Stimulated activated naive B cell treated with anti-CD40 and anti-IgM and Interleukin-4, amounts not matched to agents 10 μg/mL and 1 μg/mL and 100 μg/mL, for 72 hours (primary cell): ENCODE results near the gene C12orf60.

Experiments
- ATAC-seq, 2 donors: fragments of 150-1000 bp; cut with Tn5 transposase; replicated peaks; 2 replicates each; pipeline ENCODE4 v1.10.0; 2021; ENCODE audit warnings: moderate library complexity in 1 of 2
- DNase-seq: peaks from one replicate; pipeline ENCODE4 v3.0.0; 2021
- H3K27ac Mint-ChIP-seq: one replicate; pipeline ENCODE4 v1.8.0; 2022; ENCODE audit warnings: mild to moderate bottlenecking, mixed read lengths
- H3K27me3 Mint-ChIP-seq, 2 donors: one replicate each; pipeline ENCODE4 v1.8.0; 2022; ENCODE audit warnings: mixed read lengths in 2 of 2
- H3K36me3 Mint-ChIP-seq, 2 donors: one replicate each; pipeline ENCODE4 v1.8.0; 2022; ENCODE audit warnings: mixed read lengths in 2 of 2, mild to moderate bottlenecking in 1 of 2
- H3K4me1 Mint-ChIP-seq, 2 donors: one replicate each; pipeline ENCODE4 v1.8.0; 2022; ENCODE audit warnings: mixed read lengths in 2 of 2, mild to moderate bottlenecking in 1 of 2
- H3K4me3 Mint-ChIP-seq, 2 donors: one replicate each; pipeline ENCODE4 v1.8.0; 2022; ENCODE audit warnings: mild to moderate bottlenecking in 2 of 2, mixed read lengths in 2 of 2, moderate library complexity in 1 of 2
- H3K9me3 Mint-ChIP-seq, 2 donors: one replicate each; pipeline ENCODE4 v1.8.0; 2022; ENCODE audit warnings: mixed read lengths in 2 of 2, mild to moderate bottlenecking in 1 of 2

C12orf60 gene

DNA sequence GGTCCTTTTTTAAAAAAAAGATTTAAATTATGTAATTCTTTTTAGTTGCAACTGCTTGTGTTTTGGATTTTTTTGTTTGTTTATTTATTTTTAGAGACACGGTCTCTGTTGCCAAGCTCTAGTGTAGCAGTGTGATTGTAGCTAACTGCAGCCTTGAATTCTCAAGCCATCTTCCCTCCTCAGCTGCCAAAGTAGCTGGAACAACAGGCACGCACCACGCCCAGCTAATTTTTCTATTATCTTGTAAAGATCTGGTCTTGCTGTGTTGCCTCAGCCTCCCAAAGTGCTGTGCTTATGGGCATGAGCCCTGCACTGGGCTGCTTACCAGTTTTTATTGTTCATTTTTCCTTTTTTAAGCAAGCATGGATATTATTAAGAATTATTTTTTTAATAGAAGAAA is 50.5 kb downstream of the C12orf60 start:
- Mint-ChIP-seq H3K27ac (no peak overlapping the region), H3K4me3 (no peak overlapping the region), H3K4me1 (peaks cover 15 to 28% of the 10 kb centered on the region in 2 donors), H3K9me3 (peaks cover 0 to 11% of the 10 kb centered on the region in 2 donors), H3K36me3 (peaks cover 2 to 4% of the 10 kb centered on the region in 2 donors), H3K27me3 (no peaks in the 10 kb centered on the region)
- DNase-seq (no peak), ATAC-seq (no peak)

GRCh38 chr12:14854586-14855183 is 51.2 kb downstream of the C12orf60 start:
- no peak overlapping the region for H3K27ac Mint-ChIP-seq
- H3K9me3 Mint-ChIP-seq, result peaks cover 7 to 16% of the 10 kb centered on the region in 2 donors
- no peak for DNase-seq
- H3K4me1 Mint-ChIP-seq, result peaks cover 17 to 34% of the 10 kb centered on the region in 2 donors
- peaks cover 2 to 9% of the 10 kb centered on the region in 2 donors for H3K36me3 Mint-ChIP-seq
- H3K27me3 Mint-ChIP-seq, result no peaks in the 10 kb centered on the region
- ATAC-seq, result no peak
- no peak overlapping the region for H3K4me3 Mint-ChIP-seq

DNA sequence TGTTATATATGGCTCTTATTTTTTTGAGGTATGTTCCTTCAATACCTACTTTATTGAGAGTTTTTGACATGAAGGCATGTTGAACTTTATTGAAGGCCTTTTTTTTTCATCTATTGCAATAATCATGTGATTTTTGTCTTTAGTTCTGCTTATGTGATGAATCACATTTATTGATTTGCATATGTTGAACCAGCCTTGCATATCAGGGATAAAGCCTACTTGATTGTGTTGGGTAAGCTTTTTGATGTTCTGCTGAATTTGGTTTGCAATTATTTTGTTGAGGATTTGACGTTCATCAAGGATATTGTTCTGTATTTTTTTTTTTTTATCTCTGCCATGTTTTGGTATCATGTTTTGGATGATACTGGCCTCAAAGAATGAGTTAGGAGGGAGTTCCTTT is 55.0 kb downstream of the C12orf60 start:
- no peak for DNase-seq
- Mint-ChIP-seq H3K36me3 (peaks cover 2 to 23% of the 10 kb centered on the region in 2 donors), H3K4me3 (no peak overlapping the region), H3K4me1 (peaks cover 17 to 34% of the 10 kb centered on the region in 2 donors), H3K27me3 (no peaks in the 10 kb centered on the region), H3K9me3 (peaks cover 15 to 28% of the 10 kb centered on the region in 2 donors), H3K27ac (peak overlapping the region; percentile 65)
- no peak for ATAC-seq

- Mint-ChIP-seq H3K4me3 (no peak overlapping the region), H3K9me3 (peaks cover 15 to 28% of the 10 kb centered on the region in 2 donors), H3K27me3 (no peaks in the 10 kb centered on the region), H3K4me1 (peaks cover 14 to 26% of the 10 kb centered on the region in 2 donors), H3K36me3 (peaks cover 2 to 23% of the 10 kb centered on the region in 2 donors), H3K27ac (no peak overlapping the region)
- ATAC-seq, result no peak
- no peak for DNase-seq
Observed at GRCh38 chr12:14860490-14860889, 57.0 kb downstream of the C12orf60 start.

DNA sequence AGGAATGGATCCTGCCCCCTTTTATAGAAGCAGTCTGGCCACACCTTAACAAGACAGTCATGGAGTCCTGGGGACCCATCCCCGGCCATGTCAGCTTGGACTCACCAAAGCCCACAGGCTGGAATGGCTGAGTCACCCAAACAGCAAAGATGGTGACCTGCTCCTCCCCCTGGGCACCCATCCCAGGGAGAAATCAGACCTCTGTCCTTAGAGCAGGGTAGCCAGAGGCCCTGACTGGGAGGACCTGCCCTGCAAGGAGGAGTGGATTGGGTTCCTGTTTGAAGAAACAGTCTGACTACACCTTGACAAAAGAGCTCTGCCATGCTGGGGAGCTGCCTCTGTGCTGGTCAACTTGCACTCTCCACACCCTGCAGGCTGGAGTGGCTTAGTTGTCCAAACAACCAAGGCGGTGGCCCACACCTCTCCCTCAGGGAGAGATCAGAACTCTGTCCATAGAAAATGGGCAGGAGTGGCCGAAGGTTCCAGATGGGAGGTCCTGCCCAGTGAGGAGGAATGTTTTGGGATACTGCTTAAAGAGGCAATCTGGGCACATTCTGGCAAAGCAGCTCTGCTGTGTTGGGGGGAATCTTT is 65.5 kb downstream of the C12orf60 start:
- Mint-ChIP-seq H3K4me1 (peaks cover 4 to 12% of the 10 kb centered on the region in 2 donors), H3K27me3 (peaks cover 6 to 10% of the 10 kb centered on the region in 2 donors), H3K4me3 (no peak overlapping the region), H3K36me3 (peaks cover 0 to 5% of the 10 kb centered on the region in 2 donors), H3K27ac (no peak overlapping the region), H3K9me3 (peaks cover 2 to 8% of the 10 kb centered on the region in 2 donors)
- no peak for DNase-seq
- no peak for ATAC-seq

GRCh38 chr12:14871247-14871646 is 67.8 kb downstream of the C12orf60 start:
- Mint-ChIP-seq H3K4me1 (peaks cover 4 to 12% of the 10 kb centered on the region in 2 donors), H3K27ac (no peak overlapping the region), H3K36me3 (peaks cover 0 to 5% of the 10 kb centered on the region in 2 donors), H3K9me3 (peaks cover 2 to 8% of the 10 kb centered on the region in 2 donors), H3K27me3 (peaks cover 1 to 12% of the 10 kb centered on the region in 2 donors), H3K4me3 (no peak overlapping the region)
- no peak for ATAC-seq
- DNase-seq, result no peak

- peaks cover 0 to 5% of the 10 kb centered on the region in 2 donors for H3K36me3 Mint-ChIP-seq
- peaks cover 4 to 12% of the 10 kb centered on the region in 2 donors for H3K4me1 Mint-ChIP-seq
- ATAC-seq (no peak), DNase-seq (no peak)
- no peak overlapping the region for H3K27ac Mint-ChIP-seq
- H3K27me3 Mint-ChIP-seq, result peaks cover 0 to 14% of the 10 kb centered on the region in 2 donors
- peaks cover 2 to 8% of the 10 kb centered on the region in 2 donors for H3K9me3 Mint-ChIP-seq
- H3K4me3 Mint-ChIP-seq, result no peak overlapping the region
Observed at GRCh38 chr12:14871886-14872285, 68.4 kb downstream of the C12orf60 start.

DNA sequence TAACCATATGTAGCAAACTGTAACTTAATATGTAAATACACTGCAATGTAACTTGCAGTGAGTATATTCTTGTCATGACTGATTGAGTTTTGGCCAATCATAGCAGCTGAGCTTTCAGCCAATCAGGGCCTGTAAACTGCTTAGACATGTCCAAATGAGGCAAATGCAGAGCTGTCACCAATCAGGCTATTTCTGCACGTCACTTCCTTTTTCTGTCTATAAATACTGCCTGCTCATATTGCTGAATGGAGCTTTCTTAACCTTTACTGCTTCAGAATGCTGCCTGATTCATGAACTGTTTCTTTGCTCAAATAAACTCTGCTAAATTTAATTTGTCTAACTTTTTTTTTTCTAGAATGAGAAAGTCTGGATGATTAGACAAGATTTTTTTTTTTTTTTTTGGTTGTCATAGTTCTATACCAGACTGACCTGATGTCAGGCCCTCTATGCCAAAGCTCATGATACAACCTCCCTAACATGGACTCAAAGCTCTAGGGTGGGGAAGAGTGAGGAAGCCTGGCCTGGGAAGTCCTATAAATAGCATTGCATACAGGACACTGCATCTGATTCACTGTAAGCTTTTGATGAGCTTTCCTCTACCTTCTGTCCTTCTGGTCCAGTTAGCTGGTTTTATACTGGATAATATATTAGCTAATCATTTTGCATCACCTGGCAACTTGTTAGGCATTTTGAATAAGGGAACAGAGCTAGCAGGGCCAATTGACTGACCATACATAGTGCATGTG is 70.1 kb downstream of the C12orf60 start:
- DNase-seq, result no peak

More for the DNA sequence above, 70.1 kb downstream of the C12orf60 start:
- Mint-ChIP-seq H3K27me3 (peaks cover 0 to 4% of the 10 kb centered on the region in 2 donors), H3K36me3 (no peaks in the 10 kb centered on the region), H3K27ac (no peak overlapping the region), H3K9me3 (peaks cover 0 to 2% of the 10 kb centered on the region in 2 donors), H3K4me3 (no peak overlapping the region), H3K4me1 (peaks cover 4 to 12% of the 10 kb centered on the region in 2 donors)
- ATAC-seq, result peak; percentile 38 to 58
